NT2/D1 (cell line): ENCODE measurements around the gene PHYKPL.

Source experiments
- DNase-seq: peaks from one replicate; pipeline ENCODE4 v3.0.0-alpha.2; 2011; ENCODE audit warnings: low read depth, low spot score
- H3K27me3 ChIP-seq: 2 replicates; pipeline ENCODE4 v1.6.0; 2011; ENCODE audit warnings: mild to moderate bottlenecking; ENCODE audit not compliant: insufficient read length, insufficient read depth
- H3K36me3 ChIP-seq: 2 replicates; pipeline ENCODE4 v1.6.1; 2011; ENCODE audit warnings: mild to moderate bottlenecking, low read length, mixed read lengths; ENCODE audit not compliant: insufficient read depth, insufficient read length
- H3K4me1 ChIP-seq: 2 replicates; pipeline ENCODE4 v1.5.1; 2011; ENCODE audit not compliant: insufficient read depth, insufficient read length
- H3K4me3 ChIP-seq: 2 replicates; pipeline ENCODE4 v1.5.1; 2011; ENCODE audit warnings: low read depth; ENCODE audit not compliant: insufficient read length
- H3K9ac ChIP-seq: 2 replicates; pipeline ENCODE4 v1.6.0; 2011; ENCODE audit warnings: low read depth; ENCODE audit not compliant: insufficient read length
- H3K9me3 ChIP-seq: 2 replicates; pipeline ENCODE4 v1.5.1; 2011; ENCODE audit warnings: mild to moderate bottlenecking, low read length; ENCODE audit not compliant: insufficient read depth
- SUZ12 ChIP-seq: IDR thresholded peaks from 2 replicates; pipeline ENCODE4 v1.6.1; 2011; ENCODE audit not compliant: insufficient read length, insufficient read depth; ENCODE audit errors: extremely low read depth
- YY1 ChIP-seq: IDR thresholded peaks from 2 replicates; pipeline ENCODE4 v1.6.1; 2011; ENCODE audit not compliant: insufficient read length, insufficient read depth
- ZNF274 ChIP-seq: IDR thresholded peaks from 2 replicates; pipeline ENCODE4 v1.6.1; 2011; ENCODE audit warnings: mild to moderate bottlenecking, low read depth, low read length

Gene PHYKPL

GRCh38 chr5:178278358-178279023, 45.9 kb upstream of the PHYKPL start:
- Histone ChIP-seq H3K9me3 (peaks cover 11% of the 10 kb centered on the region), H3K4me3 (no peak overlapping the region), H3K27me3 (peaks cover 9% of the 10 kb centered on the region), H3K36me3 (no peaks in the 10 kb centered on the region), H3K4me1 (peaks cover 16% of the 10 kb centered on the region), H3K9ac (no peak overlapping the region)
- TF ChIP-seq YY1 (no peak), ZNF274 (no peak), SUZ12 (no peak)
- no peak for DNase-seq

GRCh38 chr5:178277866-178278265, 45.3 kb upstream of the PHYKPL start:
- H3K36me3 ChIP-seq: no peaks in the 10 kb centered on the region
- no peak overlapping the region for H3K4me3 ChIP-seq
- no peak for TF ChIP-seq YY1
- TF ChIP-seq ZNF274: no peak
- TF ChIP-seq SUZ12: no peak
- H3K4me1 ChIP-seq: peaks cover 17% of the 10 kb centered on the region
- no peak for DNase-seq
- H3K9me3 ChIP-seq: peaks cover 10% of the 10 kb centered on the region; the same call in 1 of the 2 replicates
- H3K27me3 ChIP-seq: peaks cover 9% of the 10 kb centered on the region
- H3K9ac ChIP-seq: no peak overlapping the region

- H3K27me3 ChIP-seq: peaks cover 9% of the 10 kb centered on the region
- DNase-seq: no peak
- H3K36me3 ChIP-seq: no peaks in the 10 kb centered on the region
- H3K4me1 ChIP-seq: peaks cover 17% of the 10 kb centered on the region
- no peak overlapping the region for H3K4me3 ChIP-seq
- H3K9me3 ChIP-seq: peaks cover 10% of the 10 kb centered on the region; the same call in 1 of the 2 replicates
- no peak overlapping the region for H3K9ac ChIP-seq
- TF ChIP-seq YY1: no peak
- TF ChIP-seq ZNF274: no peak
- TF ChIP-seq SUZ12: no peak
These were observed 44.7 kb upstream of the PHYKPL start for GRCh38 chr5:178277346-178277745.

- Histone ChIP-seq H3K36me3 (no peaks in the 10 kb centered on the region), H3K9me3 (peaks cover 10% of the 10 kb centered on the region; the same call in 1 of the 2 replicates), H3K4me3 (no peak overlapping the region), H3K27me3 (peaks cover 12% of the 10 kb centered on the region), H3K9ac (no peak overlapping the region), H3K4me1 (peaks cover 14% of the 10 kb centered on the region)
- TF ChIP-seq SUZ12 (no peak), YY1 (no peak), ZNF274 (no peak)
- DNase-seq: no peak
These were observed 42.4 kb upstream of the PHYKPL start for GRCh38 chr5:178274781-178275537.

- Histone ChIP-seq H3K9ac (no peak overlapping the region), H3K27me3 (peaks cover 12% of the 10 kb centered on the region), H3K36me3 (no peaks in the 10 kb centered on the region)
These were observed 41.3 kb upstream of the PHYKPL start for GRCh38 chr5:178273665-178274541.

GRCh38 chr5:178273041-178273440, 40.4 kb upstream of the PHYKPL start:
- DNase-seq: no peak
- Histone ChIP-seq H3K27me3 (peaks cover 11% of the 10 kb centered on the region), H3K36me3 (no peaks in the 10 kb centered on the region), H3K4me3 (no peak overlapping the region), H3K9me3 (peaks cover 10% of the 10 kb centered on the region; the same call in 1 of the 2 replicates), H3K9ac (no peak overlapping the region), H3K4me1 (peaks cover 7% of the 10 kb centered on the region)
- TF ChIP-seq ZNF274 (no peak), SUZ12 (no peak), YY1 (no peak)

More at GRCh38 chr5:178273665-178274541, 41.3 kb upstream of the PHYKPL start:
- Histone ChIP-seq H3K9me3 (peaks cover 10% of the 10 kb centered on the region; the same call in 1 of the 2 replicates), H3K4me1 (peaks cover 7% of the 10 kb centered on the region), H3K4me3 (no peak overlapping the region)
- DNase-seq: no peak
- TF ChIP-seq SUZ12: no peak
- TF ChIP-seq ZNF274: no peak
- no peak for TF ChIP-seq YY1
